Activated naive CD4-positive, alpha-beta T cell treated with anti-CD3 and anti-CD28 coated beads for 36 hours (primary cell): ENCODE data around the gene COPB1. TPM values are rescaled to one million over a fixed set of nuclear protein-coding genes. Genes with fewer than 3 reads are reported as not detected.

ENCODE experiments used
- CTCF ChIA-PET: fragments of 350-600 bp; sonication (Branson Sonifier 250); formaldehyde crosslinking; loops from one replicate; lab custom pipeline; 2021; ENCODE audit warnings: antibody characterized with exemption; lab: Charles Lee
- DNase-seq: peaks from one replicate; pipeline ENCODE4 v3.0.0-alpha.2; 2020
- H3K27ac Mint-ChIP-seq: one replicate; pipeline ENCODE4 v1.8.0; 2021; ENCODE audit warnings: mild to moderate bottlenecking, mixed read lengths
- H3K27me3 Mint-ChIP-seq: one replicate; pipeline ENCODE4 v1.8.0; 2021; ENCODE audit warnings: low read depth, mixed read lengths
- H3K36me3 Mint-ChIP-seq: one replicate; pipeline ENCODE4 v1.8.0; 2021; ENCODE audit warnings: low read depth, mixed read lengths
- H3K4me1 Mint-ChIP-seq: one replicate; pipeline ENCODE4 v1.8.0; 2021; ENCODE audit warnings: low read depth, mixed read lengths
- H3K4me3 Mint-ChIP-seq: one replicate; pipeline ENCODE4 v1.8.0; 2021; ENCODE audit warnings: mild to moderate bottlenecking, moderate library complexity, mixed read lengths
- H3K9me3 Mint-ChIP-seq: one replicate; pipeline ENCODE4 v1.8.0; 2021; ENCODE audit warnings: mixed read lengths
- intact Hi-C: fragments of 100-400 bp; cut with micrococcal nuclease; formaldehyde crosslinking; loops from one replicate; pipeline ENCODE4 v1.15.1; 2023
- total RNA-seq, 2 experiments: library from RNA; stranded (reverse); gene quantifications; one replicate each; pipeline ENCODE4 v1.2.3, GENCODE V29; 2021

The COPB1 gene
- total RNA-seq, 2 experiments from 2014 or later = 111 to 112 TPM

DNA sequence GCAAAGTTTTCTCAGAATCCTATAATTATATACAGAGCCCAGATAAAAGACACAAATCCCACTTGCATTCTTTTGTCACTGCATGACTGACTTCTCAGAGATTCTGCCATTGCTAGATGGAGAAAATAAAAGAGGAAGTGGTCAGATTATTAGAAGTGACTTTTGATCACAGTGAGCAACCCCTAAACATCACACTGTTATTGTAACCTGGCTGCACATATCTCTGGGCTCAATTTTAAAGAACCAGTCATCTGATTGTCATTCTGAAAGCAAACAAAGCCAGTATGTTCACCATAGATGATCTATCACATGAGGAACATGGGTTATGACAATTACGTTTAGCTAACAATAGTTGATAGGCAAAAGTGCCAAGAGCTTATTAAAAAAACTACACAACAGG, 47.8 kb downstream of the COPB1 start:
- H3K4me1 Mint-ChIP-seq = peaks cover 13% of the 10 kb centered on the region
- peaks cover 4% of the 10 kb centered on the region for H3K36me3 Mint-ChIP-seq
- H3K27ac Mint-ChIP-seq = no peak overlapping the region
- intact Hi-C loops = loop anchor here (10.0 kb wide), 1 partner anchor 677 kb away; no protein-coding TSS in a partner anchor
- H3K4me3 Mint-ChIP-seq = no peak overlapping the region
- H3K27me3 Mint-ChIP-seq = no peaks in the 10 kb centered on the region
- CTCF ChIA-PET = interaction anchor here (6.5 kb wide), 1 partner anchor 148 kb away, joined by 138 read pairs; no protein-coding TSS in a partner anchor
- no peaks in the 10 kb centered on the region for H3K9me3 Mint-ChIP-seq
- no peak for DNase-seq

DNA sequence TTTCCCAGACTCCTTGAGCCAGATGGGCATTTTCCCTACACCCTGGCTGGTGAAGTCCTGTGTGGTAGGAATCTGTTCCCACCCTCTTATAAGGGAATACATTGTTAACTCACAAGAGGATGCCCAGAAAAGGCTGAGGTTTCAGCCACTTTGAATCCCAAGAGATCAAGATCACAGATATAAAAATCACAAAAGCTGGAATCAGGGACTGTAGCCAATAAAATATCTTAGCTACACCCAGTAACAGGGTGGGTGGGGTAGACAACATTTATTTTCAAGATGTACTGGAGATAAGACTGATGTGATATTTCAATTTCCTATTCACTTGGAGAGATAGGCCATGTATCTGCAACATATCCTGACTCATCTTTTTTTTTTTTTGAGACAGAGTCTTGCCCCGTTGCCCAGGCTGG, 50.3 kb downstream of the COPB1 start:
- intact Hi-C loops = loop anchor here (10.0 kb wide), 1 partner anchor 375 kb away; no protein-coding TSS in a partner anchor
- no peak for DNase-seq
- Mint-ChIP-seq H3K4me3 (no peak overlapping the region), H3K36me3 (peaks cover 4% of the 10 kb centered on the region), H3K9me3 (no peaks in the 10 kb centered on the region), H3K27me3 (no peaks in the 10 kb centered on the region), H3K27ac (no peak overlapping the region), H3K4me1 (peaks cover 37% of the 10 kb centered on the region)
- CTCF ChIA-PET = interaction anchor here (0.6 to 1.8 kb wide), 3 partner anchors 36 to 145 kb away, joined by 3 to 5 read pairs (median 3); no protein-coding TSS in a partner anchor

DNA sequence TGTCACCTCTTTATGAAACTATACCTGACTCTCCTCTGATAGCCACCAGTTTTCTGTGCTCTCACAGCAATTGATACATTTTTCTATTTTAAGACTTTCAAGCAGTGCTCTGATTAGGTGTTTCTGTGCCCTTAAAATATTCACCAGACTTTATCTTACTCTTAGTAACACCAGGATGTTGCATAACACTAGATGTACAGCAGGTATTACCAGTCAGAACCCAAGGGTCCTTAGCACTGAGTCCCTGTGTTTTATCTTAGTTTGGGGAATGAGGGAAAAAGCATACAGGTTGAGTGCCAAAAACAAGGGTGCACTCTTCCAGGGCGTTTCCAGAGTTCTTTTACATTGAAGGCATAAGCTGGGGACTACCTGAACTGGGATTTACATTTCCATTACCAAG, 51.4 kb downstream of the COPB1 start:
- no peak overlapping the region for H3K4me3 Mint-ChIP-seq
- no peak overlapping the region for H3K27ac Mint-ChIP-seq
- CTCF ChIA-PET = interaction anchor here (1.0 to 1.2 kb wide), 2 partner anchors 8 to 26 kb away, joined by 4 to 5 read pairs; no protein-coding TSS in a partner anchor
- H3K4me1 Mint-ChIP-seq = peaks cover 37% of the 10 kb centered on the region
- peaks cover 4% of the 10 kb centered on the region for H3K36me3 Mint-ChIP-seq
- H3K9me3 Mint-ChIP-seq = no peaks in the 10 kb centered on the region
- intact Hi-C loops = loop anchor here (10.0 kb wide), 1 partner anchor 373 kb away; no protein-coding TSS in a partner anchor
- H3K27me3 Mint-ChIP-seq = no peaks in the 10 kb centered on the region
- DNase-seq = no peak

DNA sequence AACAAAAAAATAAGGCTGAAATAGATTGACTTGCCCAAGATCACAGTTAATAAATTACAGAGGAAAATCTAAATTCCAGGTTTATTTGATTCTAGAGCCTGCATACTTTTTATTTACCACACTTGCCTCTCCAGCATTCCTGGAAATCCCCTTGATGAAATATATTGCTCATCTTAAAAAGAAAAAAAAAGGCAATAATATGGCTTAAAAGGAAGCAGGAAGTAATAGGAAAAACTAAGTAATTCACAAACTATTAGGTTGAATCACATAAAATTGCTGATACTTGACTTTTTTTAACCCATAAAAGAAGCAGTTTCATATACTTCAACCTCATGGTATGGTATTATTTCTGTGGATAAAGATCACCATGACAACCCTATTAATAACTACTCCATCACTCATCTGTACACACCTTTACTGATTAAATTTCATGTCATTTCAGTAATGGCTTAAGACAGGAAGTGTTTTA, 52.9 kb downstream of the COPB1 start:
- CTCF ChIA-PET = interaction anchor here (0.7 to 1.4 kb wide), 4 partner anchors 9 to 206 kb away, joined by 3 to 8 read pairs (median 6); no protein-coding TSS in a partner anchor
- Mint-ChIP-seq H3K27ac (no peak overlapping the region), H3K4me1 (peaks cover 37% of the 10 kb centered on the region)

DNA sequence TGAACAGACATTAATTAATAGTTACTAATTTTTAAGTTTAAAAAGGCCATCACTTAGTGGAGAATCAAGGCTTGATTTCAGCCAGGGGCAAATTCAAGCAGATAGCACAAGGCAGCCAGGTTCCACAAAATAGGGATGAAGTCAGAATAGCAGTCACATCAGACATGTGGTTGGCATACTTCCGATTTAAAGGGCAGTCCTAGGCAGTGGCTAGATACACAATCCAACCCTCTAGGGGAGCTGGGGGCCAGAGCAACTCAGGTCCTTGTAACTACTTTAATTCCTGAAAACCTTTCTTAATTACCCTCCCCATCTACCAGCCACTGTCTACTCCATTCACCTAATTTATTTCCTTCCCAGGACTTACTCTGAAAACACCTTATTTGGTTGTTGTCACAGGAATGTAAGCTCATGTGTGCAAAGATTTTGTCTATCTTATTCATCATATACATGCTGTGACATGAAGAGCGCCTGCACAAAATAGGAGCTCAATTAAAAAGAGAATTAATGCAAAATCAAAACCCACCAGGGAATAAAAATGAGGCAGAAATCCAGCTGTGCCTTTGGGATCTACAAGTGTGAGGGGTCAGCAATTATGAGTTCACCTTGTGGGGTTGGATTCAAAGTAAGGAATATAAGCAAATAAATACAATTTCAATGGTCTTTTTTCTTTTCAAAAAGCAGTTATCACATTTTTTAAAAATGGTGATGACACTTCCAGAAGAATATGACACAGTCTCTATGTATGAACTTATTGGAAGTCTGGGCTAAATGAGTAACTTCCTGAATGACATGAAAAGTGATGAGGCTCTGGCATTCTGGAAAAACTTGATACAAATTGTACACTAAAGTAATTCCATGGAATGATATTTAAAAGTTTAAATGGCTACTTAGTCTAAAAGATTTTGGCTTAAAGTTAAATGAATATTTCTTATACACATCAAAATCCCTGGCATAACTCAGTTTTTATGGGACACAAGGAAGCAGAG, 53.8 kb downstream of the COPB1 start:
- Mint-ChIP-seq H3K9me3 (no peaks in the 10 kb centered on the region), H3K36me3 (peaks cover 1% of the 10 kb centered on the region), H3K4me3 (no peak overlapping the region), H3K4me1 (peaks cover 37% of the 10 kb centered on the region), H3K27ac (no peak overlapping the region), H3K27me3 (no peaks in the 10 kb centered on the region)
- CTCF ChIA-PET = interaction anchor here (1.0 to 1.4 kb wide), 4 partner anchors 9 to 145 kb away, joined by 3 to 8 read pairs (median 4); no protein-coding TSS in a partner anchor
- no peak for DNase-seq
- intact Hi-C loops = loop anchor here (2.0 to 10.0 kb wide), 2 partner anchors 31 to 371 kb away; no protein-coding TSS in a partner anchor

More for the DNA sequence above, 52.9 kb downstream of the COPB1 start:
- Mint-ChIP-seq H3K4me3 (no peak overlapping the region), H3K27me3 (no peaks in the 10 kb centered on the region), H3K9me3 (no peaks in the 10 kb centered on the region), H3K36me3 (peaks cover 2% of the 10 kb centered on the region)
- no peak for DNase-seq
- intact Hi-C loops = loop anchor here (1.0 to 10.0 kb wide), 3 partner anchors 32 to 445 kb away; no protein-coding TSS in a partner anchor

DNA sequence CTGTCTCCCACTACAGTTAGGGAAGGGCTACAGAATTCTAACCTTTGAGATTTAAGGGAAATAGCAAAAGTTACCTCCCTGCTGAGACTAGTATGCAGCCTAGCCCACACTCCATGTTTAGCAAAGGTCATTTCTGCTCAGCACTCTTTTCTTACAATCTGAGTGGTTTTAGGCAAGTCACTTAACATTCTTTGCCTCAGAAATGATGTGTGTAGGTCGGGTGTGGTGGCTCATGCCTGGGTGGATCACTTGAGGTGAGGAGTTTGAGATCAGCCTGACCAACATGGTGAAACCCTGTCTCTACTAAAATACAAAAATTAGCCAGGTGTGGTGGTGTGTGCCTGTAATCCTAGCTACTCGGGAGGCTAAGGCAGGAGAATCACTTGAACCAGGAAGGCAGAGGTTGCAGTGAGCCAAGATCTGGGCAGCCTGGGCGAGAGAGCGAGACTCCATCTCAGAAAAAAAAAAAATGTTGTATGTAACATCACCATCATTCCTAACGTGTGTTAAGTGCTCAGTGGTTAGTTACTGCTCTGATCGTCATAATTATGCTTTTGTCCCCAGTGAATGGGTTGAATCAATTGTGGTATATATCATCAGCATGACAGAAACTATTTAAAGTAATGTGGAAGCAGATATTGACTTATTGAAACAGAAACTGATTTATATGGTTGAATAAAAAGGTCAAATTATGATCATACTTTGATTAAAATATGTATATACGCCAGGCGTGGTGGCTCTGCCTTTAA, 55.0 kb downstream of the COPB1 start:
- Mint-ChIP-seq H3K36me3 (peaks cover 1% of the 10 kb centered on the region), H3K4me3 (no peak overlapping the region), H3K27ac (no peak overlapping the region)

GRCh38 chr11:14443638-14444037, 56.0 kb downstream of the COPB1 start:
- H3K36me3 Mint-ChIP-seq = peaks cover 1% of the 10 kb centered on the region
- CTCF ChIA-PET = interaction anchor here (1.1 kb wide), 1 partner anchor 12 kb away, joined by 3 read pairs; no protein-coding TSS in a partner anchor
- no peaks in the 10 kb centered on the region for H3K27me3 Mint-ChIP-seq
- H3K27ac Mint-ChIP-seq = no peak overlapping the region
- intact Hi-C loops = loop anchor here (10.0 kb wide), 1 partner anchor 369 kb away; no protein-coding TSS in a partner anchor
- DNase-seq = no peak
- H3K4me3 Mint-ChIP-seq = no peak overlapping the region
- H3K4me1 Mint-ChIP-seq = peaks cover 46% of the 10 kb centered on the region
- H3K9me3 Mint-ChIP-seq = no peaks in the 10 kb centered on the region

More for the DNA sequence above, 55.0 kb downstream of the COPB1 start:
- intact Hi-C loops = loop anchor here (10.0 kb wide), 1 partner anchor 370 kb away; no protein-coding TSS in a partner anchor
- Mint-ChIP-seq H3K9me3 (no peaks in the 10 kb centered on the region), H3K4me1 (peaks cover 37% of the 10 kb centered on the region), H3K27me3 (no peaks in the 10 kb centered on the region)
- DNase-seq = no peak
- CTCF ChIA-PET = interaction anchor here (1.1 kb wide), 1 partner anchor 11 kb away, joined by 3 read pairs; no protein-coding TSS in a partner anchor

GRCh38 chr11:14435717-14436512, 63.7 kb downstream of the COPB1 start:
- Mint-ChIP-seq H3K9me3 (peaks cover 4% of the 10 kb centered on the region), H3K4me3 (no peak overlapping the region), H3K36me3 (peaks cover 4% of the 10 kb centered on the region), H3K27ac (no peak overlapping the region), H3K27me3 (no peaks in the 10 kb centered on the region), H3K4me1 (peaks cover 10% of the 10 kb centered on the region)
- CTCF ChIA-PET = interaction anchor here (0.6 to 1.7 kb wide), 3 partner anchors 17 to 482 kb away, joined by 3 to 8 read pairs (median 3); no protein-coding TSS in a partner anchor
- intact Hi-C loops = no loop called here
- DNase-seq = no peak

- Mint-ChIP-seq H3K9me3 (peaks cover 1% of the 10 kb centered on the region), H3K4me1 (no peaks in the 10 kb centered on the region), H3K4me3 (no peak overlapping the region), H3K27me3 (no peaks in the 10 kb centered on the region), H3K36me3 (peaks cover 3% of the 10 kb centered on the region), H3K27ac (no peak overlapping the region)
- CTCF ChIA-PET = interaction anchor here (0.6 kb wide), 1 partner anchor 121 kb away, joined by 4 read pairs; no protein-coding TSS in a partner anchor
- no peak for DNase-seq
- intact Hi-C loops = no loop called here
Measured at GRCh38 chr11:14425621-14426020, 74.0 kb downstream of the COPB1 start.

- intact Hi-C loops = no loop called here
- H3K9me3 Mint-ChIP-seq = no peaks in the 10 kb centered on the region
- H3K27ac Mint-ChIP-seq = no peak overlapping the region
- CTCF ChIA-PET = no interaction called here
- no peaks in the 10 kb centered on the region for H3K36me3 Mint-ChIP-seq
- H3K4me1 Mint-ChIP-seq = no peaks in the 10 kb centered on the region
- H3K4me3 Mint-ChIP-seq = no peak overlapping the region
- no peak for DNase-seq
- H3K27me3 Mint-ChIP-seq = no peaks in the 10 kb centered on the region
Measured at GRCh38 chr11:14424096-14424495, 75.5 kb downstream of the COPB1 start.

DNA sequence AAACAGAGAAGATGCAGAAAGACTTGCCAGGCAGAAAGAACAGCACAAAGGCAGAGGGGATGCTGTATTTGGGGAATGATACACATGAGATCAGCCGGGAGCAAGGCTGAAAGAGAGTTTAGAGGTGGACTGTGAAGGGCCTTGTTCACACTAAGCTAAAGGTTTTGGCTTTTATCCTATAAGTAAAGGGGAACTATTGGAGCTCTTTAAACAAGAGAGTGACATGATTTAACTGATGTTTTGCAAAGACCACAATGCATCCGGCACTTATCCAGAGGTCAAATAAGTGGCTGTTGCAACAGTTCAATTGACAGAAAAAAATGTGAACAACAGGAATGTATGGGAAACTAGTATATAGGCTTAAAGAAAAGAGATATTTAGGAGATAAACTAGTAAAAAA, 76.0 kb downstream of the COPB1 start:
- H3K9me3 Mint-ChIP-seq = no peaks in the 10 kb centered on the region
- H3K4me1 Mint-ChIP-seq = no peaks in the 10 kb centered on the region
- intact Hi-C loops = no loop called here
- no peak for DNase-seq
- no peak overlapping the region for H3K27ac Mint-ChIP-seq
- no peak overlapping the region for H3K4me3 Mint-ChIP-seq
- H3K36me3 Mint-ChIP-seq = no peaks in the 10 kb centered on the region
- CTCF ChIA-PET = interaction anchor here (1.1 kb wide), 1 partner anchor 45 kb away, joined by 3 read pairs; no protein-coding TSS in a partner anchor
- no peaks in the 10 kb centered on the region for H3K27me3 Mint-ChIP-seq
